ENCODE data around the gene OSBP2. TPM values are rescaled to one million over a fixed set of nuclear protein-coding genes. Genes with fewer than 3 reads are reported as not detected.

The OSBP2 gene
- total RNA-seq, 4 donors from 2014 or later: 0.60 to 7.5 (median 4.3) TPM

- TF ChIP-seq EP300 (IDR thresholded peaks at IDR 0.05; ENCODE audit: low read depth): no peak
- no peak for TF ChIP-seq POLR2A (IDR thresholded peaks at IDR 0.05)
- TF ChIP-seq POLR2AphosphoS5 (IDR thresholded peaks at IDR 0.05): no peak
- no peak for TF ChIP-seq CTCF (IDR thresholded peaks at IDR 0.05)
- Histone ChIP-seq H3K9me3 (no peaks in the 10 kb centered on the region), H3K27ac (no peak overlapping the region), H3K27me3 (no peaks in the 10 kb centered on the region), H3K4me1 (no peaks in the 10 kb centered on the region), H3K36me3 (no peaks in the 10 kb centered on the region), H3K4me3 (no peak overlapping the region)
- no peak for DNase-seq
- in situ Hi-C loops (cut with MboI; ENCODE audit: low pct_ligation_motif_present in 1 of 4, low pct_unique_long_range_greater_than_20kb in 1 of 4, low sequenced_read_pairs in 3 of 4): no loop called here
- intact Hi-C loops (cut with DNase I; ENCODE audit: low total_unique reads): no loop called here
- WGBS, 2 donors (ENCODE audit: low coverage in 1 of 2): 55 to 66% methylated on average over 2 to 5 of the region's 5 CpGs
These were observed 87.9 kb downstream of the OSBP2 start for GRCh38 chr22:30782613-30783012.

GRCh38 chr22:30783021-30783420, 88.3 kb downstream of the OSBP2 start:
- intact Hi-C loops (cut with DNase I; ENCODE audit: low total_unique reads): no loop called here

GRCh38 chr22:30785527-30785926, 90.9 kb downstream of the OSBP2 start:
- intact Hi-C loops (cut with DNase I; ENCODE audit: low total_unique reads) (no loop called here), in situ Hi-C loops (cut with MboI; ENCODE audit: low pct_ligation_motif_present in 1 of 4, low pct_unique_long_range_greater_than_20kb in 1 of 4, low sequenced_read_pairs in 3 of 4) (no loop called here)
- Histone ChIP-seq H3K4me3 (no peak overlapping the region), H3K36me3 (no peaks in the 10 kb centered on the region), H3K4me1 (no peaks in the 10 kb centered on the region), H3K9me3 (no peaks in the 10 kb centered on the region), H3K27me3 (no peaks in the 10 kb centered on the region), H3K27ac (no peak overlapping the region)
- 92% methylated on average over 2 of the region's 2 CpGs; no CpG with 5 or more reads in 1 of the 2 donors for WGBS, 2 donors (ENCODE audit: low coverage in 1 of 2)
- TF ChIP-seq CTCF (IDR thresholded peaks at IDR 0.05) (no peak), POLR2A (IDR thresholded peaks at IDR 0.05) (no peak), EP300 (IDR thresholded peaks at IDR 0.05; ENCODE audit: low read depth) (no peak), POLR2AphosphoS5 (IDR thresholded peaks at IDR 0.05) (no peak)
- no peak for DNase-seq

More at GRCh38 chr22:30783021-30783420, 88.3 kb downstream of the OSBP2 start:
- H3K9me3 ChIP-seq: no peaks in the 10 kb centered on the region
- no peaks in the 10 kb centered on the region for H3K4me1 ChIP-seq
- H3K36me3 ChIP-seq: no peaks in the 10 kb centered on the region
- TF ChIP-seq EP300 (IDR thresholded peaks at IDR 0.05; ENCODE audit: low read depth): no peak
- TF ChIP-seq POLR2AphosphoS5 (IDR thresholded peaks at IDR 0.05): no peak
- TF ChIP-seq POLR2A (IDR thresholded peaks at IDR 0.05): no peak
- no peak for TF ChIP-seq CTCF (IDR thresholded peaks at IDR 0.05)
- in situ Hi-C loops (cut with MboI; ENCODE audit: low pct_ligation_motif_present in 1 of 4, low pct_unique_long_range_greater_than_20kb in 1 of 4, low sequenced_read_pairs in 3 of 4): no loop called here
- H3K27me3 ChIP-seq: no peaks in the 10 kb centered on the region
- no peak overlapping the region for H3K4me3 ChIP-seq
- DNase-seq: no peak
- no peak overlapping the region for H3K27ac ChIP-seq
- WGBS, 2 donors (ENCODE audit: low coverage in 1 of 2): 80 to 85% methylated on average over 2 of the region's 2 CpGs

GRCh38 chr22:30790366-30790765, 95.7 kb downstream of the OSBP2 start:
- TF ChIP-seq POLR2AphosphoS5 (IDR thresholded peaks at IDR 0.05): no peak
- TF ChIP-seq CTCF (IDR thresholded peaks at IDR 0.05): no peak
- TF ChIP-seq EP300 (IDR thresholded peaks at IDR 0.05; ENCODE audit: low read depth): no peak
- no peaks in the 10 kb centered on the region for H3K4me1 ChIP-seq

More at GRCh38 chr22:30790366-30790765, 95.7 kb downstream of the OSBP2 start:
- Histone ChIP-seq H3K36me3 (no peaks in the 10 kb centered on the region), H3K27ac (no peak overlapping the region), H3K4me3 (no peak overlapping the region), H3K27me3 (no peaks in the 10 kb centered on the region), H3K9me3 (no peaks in the 10 kb centered on the region)
- WGBS, 2 donors (ENCODE audit: low coverage in 1 of 2): 90% methylated on average over 2 of the region's 2 CpGs; no CpG with 5 or more reads in 1 of the 2 donors
- in situ Hi-C loops (cut with MboI; ENCODE audit: low pct_ligation_motif_present in 1 of 4, low pct_unique_long_range_greater_than_20kb in 1 of 4, low sequenced_read_pairs in 3 of 4) (no loop called here), intact Hi-C loops (cut with DNase I; ENCODE audit: low total_unique reads) (no loop called here)
- no peak for DNase-seq
